CD4-positive, alpha-beta memory T cell (primary cell): ENCODE results near the gene PATL1. TPM values are rescaled to one million over a fixed set of nuclear protein-coding genes. Genes with fewer than 3 reads are reported as not detected.

Source experiments
- CTCF ChIA-PET: fragments of 350-600 bp; sonication (Branson Sonifier 250); formaldehyde crosslinking; loops from one replicate; lab custom pipeline; 2021; ENCODE audit warnings: inconsistent platforms; ENCODE audit not compliant: partially characterized antibody; lab: Charles Lee
- POLR2A ChIA-PET: fragments of 350-600 bp; sonication (Branson Sonifier 250); formaldehyde crosslinking; loops from one replicate; lab custom pipeline; 2021; ENCODE audit not compliant: partially characterized antibody; lab: Charles Lee
- DNase-seq, 5 donors: peaks; one replicate each; pipeline versions ENCODE4 v3.0.0 to v3.0.0-alpha.2; 2020 to 2022; ENCODE audit warnings: mixed read lengths in 1 of 5
- H3K27ac ChIP-seq: one replicate; pipeline ENCODE4 v1.7.0; 2013; ENCODE audit warnings: low read depth, low read length
- H3K27me3 ChIP-seq: 2 replicates; pipeline ENCODE4 v1.7.0; 2013; ENCODE audit warnings: mild to moderate bottlenecking, low read length, moderate library complexity; ENCODE audit not compliant: insufficient read depth
- H3K36me3 ChIP-seq: 2 replicates; pipeline ENCODE4 v1.7.0; 2013; ENCODE audit warnings: mild to moderate bottlenecking, low read length, moderate library complexity; ENCODE audit not compliant: insufficient read depth
- H3K4me1 ChIP-seq: 2 replicates; pipeline ENCODE4 v1.7.0; 2013; ENCODE audit warnings: mild to moderate bottlenecking, low read length, moderate library complexity; ENCODE audit not compliant: insufficient read depth
- H3K4me3 ChIP-seq, 2 donors: one replicate each; pipeline ENCODE4 v1.7.0; 2013; ENCODE audit warnings: low read length in 2 of 2, mild to moderate bottlenecking in 1 of 2
- H3K9me3 ChIP-seq, 2 donors: one replicate each; pipeline ENCODE4 v1.7.0; 2013; ENCODE audit warnings: low read length in 2 of 2, control low read depth in 1 of 2; ENCODE audit not compliant: control insufficient read depth in 1 of 2
- H3K27ac Mint-ChIP-seq, 7 donors: one replicate each; pipeline ENCODE4 v1.8.0; 2020 to 2021; ENCODE audit warnings: mixed read lengths in 7 of 7, mild to moderate bottlenecking in 6 of 7, inconsistent platforms in 3 of 7, moderate library complexity in 3 of 7
- H3K27me3 Mint-ChIP-seq, 2 donors: one replicate each; pipeline ENCODE4 v1.8.0; 2020 to 2021; ENCODE audit warnings: mixed read lengths in 2 of 2
- H3K36me3 Mint-ChIP-seq, 2 donors: one replicate each; pipeline ENCODE4 v1.8.0; 2020 to 2021; ENCODE audit warnings: mixed read lengths in 2 of 2, inconsistent platforms in 1 of 2, mild to moderate bottlenecking in 1 of 2
- H3K4me1 Mint-ChIP-seq, 4 donors: one replicate each; pipeline ENCODE4 v1.8.0; 2020 to 2021; ENCODE audit warnings: mixed read lengths in 4 of 4, mild to moderate bottlenecking in 1 of 4
- H3K4me3 Mint-ChIP-seq, 8 donors: one replicate each; pipeline ENCODE4 v1.8.0; 2020 to 2021; ENCODE audit warnings: mixed read lengths in 8 of 8, mild to moderate bottlenecking in 7 of 8, moderate library complexity in 6 of 8, inconsistent platforms in 3 of 8
- H3K9me3 Mint-ChIP-seq, 8 donors: one replicate each; pipeline ENCODE4 v1.8.0; 2020 to 2021; ENCODE audit warnings: mixed read lengths in 8 of 8, mild to moderate bottlenecking in 5 of 8, inconsistent platforms in 3 of 8, moderate library complexity in 1 of 8
- intact Hi-C: fragments of 100-400 bp; cut with micrococcal nuclease; formaldehyde crosslinking; loops from one replicate; pipeline ENCODE4 v1.15.1; 2023
- polyA plus RNA-seq, 2 donors: library from polyadenylated mRNA; unstranded; fragments of 300-500 nt; fragmentation: Illumina TruSeq; gene quantifications; one replicate each; pipeline ENCODE4 v1.2.3, GENCODE V29; 2021
- total RNA-seq, 2 experiments: library from RNA; stranded (reverse); gene quantifications; one replicate each; pipeline ENCODE4 v1.2.3, GENCODE V29; 2021

PATL1 gene
- total and polyA plus RNA-seq, 4 experiments from 2014 or later: 2.6 to 45.5 (median 27.0) TPM

GRCh38 chr11:59616396-59616982 is 52.3 kb downstream of the PATL1 start:
- POLR2A ChIA-PET: interaction anchor here (0.9 to 7.8 kb wide), 29 partner anchors 9 to 1944 kb away, joined by 3 to 74 read pairs (median 6); partner anchors contain the start of genes DTX4, MRPL16, PATL1 and STX3
- peaks cover 29 to 49% (median 39%) of the 10 kb centered on the region in 4 donors for H3K4me1 Mint-ChIP-seq

GRCh38 chr11:59615637-59616395 is 53.0 kb downstream of the PATL1 start, which contains the start of gene OSBP:
Gene OSBP (minus strand): TSS chr11:59615774. CDS start chr11:59615664, 110 bp downstream.
- Mint-ChIP-seq H3K36me3 (peaks cover 6 to 29% of the 10 kb centered on the region in 2 donors), H3K27me3 (no peaks in the 10 kb centered on the region), H3K4me1 (peaks cover 29 to 53% (median 42%) of the 10 kb centered on the region in 4 donors), H3K27ac (peak within 1 kb of the TSS; percentile 83 to 99 (median 98)), H3K4me3 (peak within 1 kb of the TSS; percentile 93 to 99 (median 96)), H3K9me3 (peaks cover 0 to 2% (median 0%) of the 10 kb centered on the region in 8 donors)
- Histone ChIP-seq H3K4me1 (peaks cover 48% of the 10 kb centered on the region), H3K27ac (peak within 1 kb of the TSS; percentile 95), H3K36me3 (no peaks in the 10 kb centered on the region), H3K27me3 (no peaks in the 10 kb centered on the region), H3K9me3 (no peaks in the 10 kb centered on the region), H3K4me3 (peak within 1 kb of the TSS; percentile 84 to 86)
- DNase-seq: peak; percentile 98 to 100 (median 100)
- POLR2A ChIA-PET: interaction anchor here (0.8 to 7.8 kb wide), 32 partner anchors 8 to 1944 kb away, joined by 3 to 74 read pairs (median 6); partner anchors contain the start of genes DTX4, MRPL16, PATL1 and STX3
- intact Hi-C loops: loop anchor here (1.0 to 5.0 kb wide), 9 partner anchors 53 to 1949 kb away; partner anchors contain the start of genes FAM111A, MRPL16, PATL1 and STX3
- CTCF ChIA-PET: interaction anchor here (0.7 to 2.3 kb wide), 10 partner anchors 8 to 78 kb away, joined by 3 to 12 read pairs (median 4); partner anchors contain the start of gene PATL1

More at GRCh38 chr11:59616396-59616982, 52.3 kb downstream of the PATL1 start:
- no peaks in the 10 kb centered on the region for H3K27me3 Mint-ChIP-seq
- H3K27ac Mint-ChIP-seq: peak overlapping the region; percentile 83 to 99 (median 98)
- no peak for DNase-seq
- Histone ChIP-seq H3K27me3 (no peaks in the 10 kb centered on the region), H3K9me3 (no peaks in the 10 kb centered on the region), H3K4me3 (peak overlapping the region; percentile 74 to 86), H3K36me3 (no peaks in the 10 kb centered on the region), H3K27ac (peak overlapping the region; percentile 95), H3K4me1 (peaks cover 44% of the 10 kb centered on the region)
- intact Hi-C loops: loop anchor here (1.0 to 5.0 kb wide), 7 partner anchors 55 to 1949 kb away; partner anchors contain the start of genes FAM111A, STX3 and ZDHHC5
- H3K9me3 Mint-ChIP-seq: peaks cover 0 to 2% (median 0%) of the 10 kb centered on the region in 8 donors
- CTCF ChIA-PET: interaction anchor here (0.7 to 2.3 kb wide), 10 partner anchors 7 to 79 kb away, joined by 3 to 12 read pairs (median 4); partner anchors contain the start of gene PATL1
- H3K4me3 Mint-ChIP-seq: peak overlapping the region; percentile 60 to 97 (median 91)
- peaks cover 6 to 27% of the 10 kb centered on the region in 2 donors for H3K36me3 Mint-ChIP-seq

- intact Hi-C loops: loop anchor here (1.0 to 5.0 kb wide), 4 partner anchors 54 to 1948 kb away; partner anchors contain the start of genes FAM111A, MRPL16, PATL1 and ZDHHC5
- CTCF ChIA-PET: interaction anchor here (1.3 to 2.3 kb wide), 7 partner anchors 9 to 78 kb away, joined by 3 to 12 read pairs (median 5); partner anchors contain the start of gene PATL1
- Histone ChIP-seq H3K27ac (peak overlapping the region; percentile 71), H3K9me3 (no peaks in the 10 kb centered on the region), H3K27me3 (no peaks in the 10 kb centered on the region), H3K4me1 (peaks cover 48% of the 10 kb centered on the region), H3K4me3 (peak overlapping the region; percentile 77 to 84), H3K36me3 (peaks cover 2% of the 10 kb centered on the region)
- Mint-ChIP-seq H3K4me1 (peaks cover 29 to 57% (median 42%) of the 10 kb centered on the region in 4 donors), H3K27ac (peak overlapping the region; percentile 83 to 99 (median 98)), H3K27me3 (no peaks in the 10 kb centered on the region), H3K36me3 (peaks cover 6 to 33% of the 10 kb centered on the region in 2 donors), H3K4me3 (peak overlapping the region; percentile 93 to 99 (median 96)), H3K9me3 (peaks cover 0 to 2% (median 0%) of the 10 kb centered on the region in 8 donors)
- POLR2A ChIA-PET: interaction anchor here (0.8 to 7.8 kb wide), 29 partner anchors 11 to 443 kb away, joined by 3 to 74 read pairs (median 6); partner anchors contain the start of genes DTX4, MRPL16, PATL1 and STX3
- DNase-seq: peak; percentile 68 to 88 (median 75)
Measured at GRCh38 chr11:59615120-59615636, 53.7 kb downstream of the PATL1 start.

GRCh38 chr11:59614277-59615119 is 54.3 kb downstream of the PATL1 start:
- peak overlapping the region; percentile 83 to 98 (median 93) for H3K27ac Mint-ChIP-seq
- peaks cover 8 to 40% of the 10 kb centered on the region in 2 donors for H3K36me3 Mint-ChIP-seq
- peaks cover 48% of the 10 kb centered on the region for H3K4me1 ChIP-seq
- no peaks in the 10 kb centered on the region for H3K27me3 ChIP-seq
- intact Hi-C loops: loop anchor here (1.0 to 5.0 kb wide), 4 partner anchors 55 to 1947 kb away; partner anchors contain the start of genes FAM111A, MRPL16, PATL1 and ZDHHC5
- peaks cover 9% of the 10 kb centered on the region for H3K36me3 ChIP-seq
- ChIA-PET POLR2A (interaction anchor here (1.5 to 7.8 kb wide), 11 partner anchors 11 to 196 kb away, joined by 3 to 74 read pairs (median 8); partner anchors contain the start of genes MRPL16 and PATL1), CTCF (interaction anchor here (1.4 to 2.3 kb wide), 2 partner anchors 55 to 64 kb away, joined by 3 to 12 read pairs; partner anchors contain the start of gene PATL1)
- H3K4me1 Mint-ChIP-seq: peaks cover 31 to 63% (median 46%) of the 10 kb centered on the region in 4 donors
- H3K4me3 ChIP-seq: peak overlapping the region; percentile 77 to 84
- DNase-seq: no peak
- H3K9me3 Mint-ChIP-seq: peaks cover 0 to 2% (median 0%) of the 10 kb centered on the region in 8 donors
- H3K9me3 ChIP-seq: no peaks in the 10 kb centered on the region
- no peaks in the 10 kb centered on the region for H3K27me3 Mint-ChIP-seq
- peak overlapping the region; percentile 71 for H3K27ac ChIP-seq
- peak overlapping the region; percentile 93 to 99 (median 96) for H3K4me3 Mint-ChIP-seq

- peak overlapping the region in 4 of 7 donors; percentile 52 to 83 (median 70) for H3K27ac Mint-ChIP-seq
- peaks cover 0 to 2% (median 0%) of the 10 kb centered on the region in 8 donors for H3K9me3 Mint-ChIP-seq
- Histone ChIP-seq H3K27ac (no peak overlapping the region), H3K4me1 (peaks cover 45% of the 10 kb centered on the region), H3K9me3 (no peaks in the 10 kb centered on the region), H3K36me3 (peaks cover 35% of the 10 kb centered on the region), H3K27me3 (no peaks in the 10 kb centered on the region), H3K4me3 (no peak overlapping the region)
- peak overlapping the region in 6 of 8 donors; percentile 1 to 99 (median 33) for H3K4me3 Mint-ChIP-seq
- no peak for DNase-seq
- H3K36me3 Mint-ChIP-seq: peaks cover 28 to 65% of the 10 kb centered on the region in 2 donors
- intact Hi-C loops: no loop called here
- peaks cover 36 to 84% (median 62%) of the 10 kb centered on the region in 4 donors for H3K4me1 Mint-ChIP-seq
- no peaks in the 10 kb centered on the region for H3K27me3 Mint-ChIP-seq
- POLR2A ChIA-PET: interaction anchor here (1.2 to 7.8 kb wide), 4 partner anchors 12 to 57 kb away, joined by 3 to 61 read pairs (median 6); partner anchors contain the start of gene PATL1
- CTCF ChIA-PET: interaction anchor here (0.6 to 0.9 kb wide), 2 partner anchors 33 to 75 kb away, joined by 3 to 4 read pairs; no protein-coding TSS in a partner anchor
Measured at GRCh38 chr11:59611570-59612565, 57.0 kb downstream of the PATL1 start.
